ENCODE measurements around the gene GPR137C.

The GPR137C gene

GRCh38 chr14:52683985-52684520, 131.4 kb downstream of the GPR137C start:
- DNase-seq = no peak

- DNase-seq = no peak
Observed at GRCh38 chr14:52686176-52686575, 133.5 kb downstream of the GPR137C start.

Measured in inflammatory macrophage treated with lipopolysaccharide for 4 hours (primary cell).